GM18507 (cell line): Measurements from ENCODE around the gene GRIK2.

Source experiments
- DNase-seq: peaks from one replicate; pipeline ENCODE4 v3.0.0; 2011; ENCODE audit warnings: low read depth; ENCODE audit not compliant: insufficient read length; ENCODE audit errors: extremely low spot score
- FAIRE-seq: peaks from 2 replicates; lab custom pipeline; 2011; peaks lifted over from hg19 to GRCh38; lab: Jason Lieb, UNC

GRIK2 gene

GRCh38 chr6:101399616-101400162 is 6.2 kb downstream of the GRIK2 start:
- FAIRE-seq = no peak
- no peak for DNase-seq

DNA sequence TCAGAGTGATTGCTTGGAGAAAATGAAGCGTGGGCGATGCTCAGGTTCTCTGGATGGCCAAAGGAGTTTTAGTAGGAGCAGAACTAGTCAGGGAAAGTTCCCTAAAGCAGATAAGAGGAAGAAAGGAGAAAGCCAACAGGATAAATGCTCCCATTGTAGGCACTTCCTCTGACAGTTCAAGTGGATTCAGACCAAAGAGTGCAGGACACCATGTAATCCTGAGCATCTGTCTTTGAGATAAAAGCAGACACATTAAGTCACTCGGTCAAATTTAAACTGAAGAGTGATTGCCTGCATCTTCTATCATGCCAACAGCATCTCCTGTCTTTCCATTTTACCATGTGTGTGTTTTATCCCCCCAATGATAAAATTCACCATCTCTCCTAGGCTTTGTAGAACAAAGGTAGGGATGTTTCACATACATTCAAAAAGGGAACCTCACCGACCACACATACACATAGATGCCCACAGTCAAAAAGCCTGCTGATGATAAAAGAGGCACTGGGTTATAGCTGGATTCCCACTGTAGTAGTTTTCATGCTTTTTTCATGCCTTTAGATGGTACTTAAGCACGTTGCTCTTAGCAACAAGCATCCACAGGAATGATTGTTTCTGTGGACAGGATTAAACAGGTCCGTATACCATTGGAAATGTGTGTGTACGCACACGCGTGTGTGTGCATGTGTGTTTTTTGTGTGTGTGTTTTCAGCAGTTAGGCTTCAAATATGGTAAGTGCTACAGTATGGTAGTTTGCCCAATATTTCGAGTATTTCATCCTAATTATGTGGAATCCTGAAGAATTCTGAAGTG is 7.0 kb downstream of the GRIK2 start:
- FAIRE-seq (no peak), DNase-seq (no peak)

GRCh38 chr6:101401171-101401570 is 7.7 kb downstream of the GRIK2 start:
- FAIRE-seq (no peak), DNase-seq (no peak)

DNA sequence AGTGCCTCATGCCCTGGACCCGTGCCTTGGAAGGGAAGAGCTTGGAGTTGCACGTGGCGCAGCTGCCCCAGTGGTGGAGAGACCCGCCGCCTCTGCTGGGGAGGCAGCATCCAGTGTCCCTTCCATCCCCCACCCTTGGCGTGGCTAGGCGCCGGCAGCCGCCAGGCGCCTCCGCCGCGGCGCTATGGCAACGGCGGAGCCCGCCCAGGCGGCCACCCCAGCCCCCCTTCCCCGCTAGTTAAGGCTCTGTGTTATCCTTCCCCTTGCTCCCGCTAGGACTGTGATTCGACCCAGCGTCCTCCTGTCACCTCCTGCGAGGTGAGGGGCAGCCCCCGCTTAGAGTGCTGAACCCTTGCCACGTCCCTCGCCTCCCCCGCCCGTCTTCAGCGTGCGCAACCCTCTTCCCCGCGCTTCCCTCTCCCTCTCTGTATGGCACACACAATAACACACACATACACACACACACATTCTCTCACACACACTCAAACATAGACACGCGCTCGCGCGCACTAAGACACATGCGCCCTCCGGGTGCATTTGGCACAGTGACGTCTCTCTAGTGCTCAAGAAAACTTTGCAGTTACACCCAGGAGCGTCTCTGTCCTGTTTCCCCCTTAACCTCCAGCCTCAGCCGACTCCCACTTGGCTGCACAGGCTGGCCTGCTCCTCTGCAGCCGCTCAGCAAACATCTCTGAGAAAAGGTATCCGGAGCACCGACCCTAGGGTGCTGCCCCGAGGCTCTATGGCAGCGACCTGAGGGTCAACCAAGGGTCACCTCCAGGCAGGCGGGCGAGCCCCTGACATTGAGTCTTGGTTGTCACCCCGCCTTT is 8.5 kb downstream of the GRIK2 start:
- FAIRE-seq (no peak), DNase-seq (no peak)

- no peak for FAIRE-seq
These were observed 9.1 kb downstream of the GRIK2 start for GRCh38 chr6:101402622-101403031.

DNA sequence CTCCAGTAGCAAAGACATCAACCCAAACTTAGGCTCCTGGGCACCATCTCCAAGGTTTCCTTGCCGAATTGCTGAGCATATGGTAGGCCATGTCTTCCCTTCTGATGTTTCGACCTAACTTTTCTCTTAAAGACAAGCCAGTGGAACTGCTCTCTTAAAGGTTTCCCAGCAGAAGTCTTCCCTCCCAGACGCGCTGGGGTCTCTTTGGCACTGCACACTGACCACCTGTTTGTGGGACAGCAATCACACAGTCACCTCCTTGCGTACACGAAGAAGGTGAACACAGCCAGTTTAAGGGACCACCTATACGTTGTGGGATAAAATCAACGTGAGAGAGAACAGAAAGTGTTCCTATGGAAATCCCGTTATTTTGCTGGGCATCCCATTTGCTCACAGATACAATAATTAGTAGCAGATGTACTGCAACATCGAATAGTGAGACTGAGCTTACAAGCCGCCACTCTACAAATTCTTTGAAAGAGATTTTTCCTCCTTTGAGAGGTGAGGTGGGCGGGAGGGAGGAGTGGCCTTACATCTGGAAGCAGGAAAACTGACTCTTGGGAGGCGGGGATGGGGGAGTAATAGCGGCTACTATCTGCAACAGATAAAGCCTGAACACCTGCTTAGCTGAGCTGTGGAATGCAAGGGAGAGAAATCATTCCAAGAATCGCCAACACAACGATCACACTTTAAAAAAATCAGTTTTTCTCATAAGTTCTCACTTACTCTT is 9.9 kb downstream of the GRIK2 start:
- DNase-seq (no peak), FAIRE-seq (no peak)

More at GRCh38 chr6:101402622-101403031, 9.1 kb downstream of the GRIK2 start:
- no peak for DNase-seq

GRCh38 chr6:101404775-101405174 is 11.3 kb downstream of the GRIK2 start:
- no peak for DNase-seq
- FAIRE-seq = no peak

- FAIRE-seq (no peak), DNase-seq (no peak)
These were observed 20.3 kb downstream of the GRIK2 start for GRCh38 chr6:101413773-101414172.

DNA sequence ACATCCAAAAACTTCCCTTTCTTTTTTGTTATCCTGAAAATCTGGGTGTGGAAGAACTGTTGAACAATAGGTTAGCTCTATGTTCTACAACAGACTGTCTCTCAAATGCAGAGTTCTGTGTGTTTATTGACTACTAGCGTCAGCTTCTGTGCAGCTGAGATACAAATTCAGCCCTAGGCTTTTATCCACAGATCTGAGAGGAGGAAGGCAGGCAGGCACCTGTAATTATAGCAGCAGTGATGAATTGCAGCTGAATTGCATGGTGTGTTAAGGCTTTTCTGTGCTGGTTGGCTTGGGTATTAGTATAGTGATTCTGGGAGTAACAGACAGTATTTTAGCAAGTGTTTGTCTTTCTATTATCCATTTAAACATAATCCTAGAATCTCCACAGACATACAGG is 24.4 kb downstream of the GRIK2 start:
- FAIRE-seq (no peak), DNase-seq (no peak)

GRCh38 chr6:101422251-101422650 is 28.7 kb downstream of the GRIK2 start:
- FAIRE-seq (no peak), DNase-seq (no peak)

GRCh38 chr6:101422811-101423210 is 29.3 kb downstream of the GRIK2 start:
- no peak for FAIRE-seq

DNA sequence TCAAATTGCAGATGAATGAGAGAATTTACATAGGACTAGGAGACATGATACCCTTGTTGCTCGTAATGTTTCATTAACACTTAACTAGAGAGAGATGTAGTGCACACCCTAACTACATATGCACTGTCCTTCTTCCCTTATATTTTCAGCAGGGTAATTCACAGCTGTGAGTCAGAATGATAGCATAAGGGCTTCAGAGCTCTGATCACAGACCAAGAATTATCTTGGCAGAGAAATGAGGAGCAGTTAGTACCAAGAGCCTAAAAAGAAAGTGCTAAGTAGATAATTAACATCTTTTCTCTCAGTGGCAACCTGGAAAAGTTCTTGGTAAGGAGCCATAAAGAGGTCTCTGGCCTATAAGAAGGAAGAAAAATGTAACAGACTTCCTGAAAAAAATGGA is 35.8 kb downstream of the GRIK2 start:
- no peak for FAIRE-seq
- no peak for DNase-seq

More at GRCh38 chr6:101422811-101423210, 29.3 kb downstream of the GRIK2 start:
- DNase-seq = no peak

- FAIRE-seq = no peak
- no peak for DNase-seq
These were observed 36.3 kb downstream of the GRIK2 start for GRCh38 chr6:101429845-101430244.

DNA sequence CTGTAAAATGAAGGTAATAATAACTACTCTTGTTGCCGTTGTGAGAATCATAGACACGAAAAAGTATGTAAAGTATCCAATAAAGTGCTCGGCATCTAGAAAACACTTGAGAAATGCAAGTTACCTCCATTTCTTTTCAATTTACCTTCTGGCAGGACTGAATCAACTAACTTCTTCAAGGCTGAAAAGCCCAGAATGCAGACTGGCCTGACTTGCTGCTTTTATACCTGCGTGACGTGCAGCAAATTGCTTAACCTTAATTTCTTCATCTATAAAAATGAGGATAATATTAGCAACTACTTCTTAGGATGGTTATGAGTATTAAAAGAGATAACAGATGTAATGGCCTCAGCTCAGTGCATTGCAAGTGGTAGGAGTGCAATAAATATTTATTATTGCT is 39.6 kb downstream of the GRIK2 start:
- DNase-seq (no peak), FAIRE-seq (no peak)

- no peak for DNase-seq
- no peak for FAIRE-seq
These were observed 41.1 kb downstream of the GRIK2 start for GRCh38 chr6:101434601-101435000.

DNA sequence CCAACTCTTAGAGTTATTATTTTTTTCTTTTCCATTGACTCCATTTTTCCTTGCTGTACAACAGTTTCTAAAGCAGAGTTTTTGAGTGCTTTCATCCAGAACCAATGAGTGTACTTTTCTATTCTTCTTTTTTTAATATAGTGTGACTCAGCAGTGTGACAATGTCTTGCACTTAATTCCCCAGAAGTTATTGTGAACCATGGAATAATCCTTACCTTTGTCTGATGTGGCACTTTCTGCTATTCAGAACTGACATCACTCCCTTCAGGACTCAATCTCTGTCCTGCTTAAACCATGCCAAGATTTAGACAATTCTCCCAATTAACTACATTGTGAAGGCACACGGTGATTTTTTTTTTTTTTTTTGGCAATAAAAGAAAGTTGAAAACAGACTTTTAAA is 41.5 kb downstream of the GRIK2 start:
- FAIRE-seq = no peak
- DNase-seq = no peak

- no peak for DNase-seq
- FAIRE-seq = no peak
These were observed 46.3 kb downstream of the GRIK2 start for GRCh38 chr6:101439790-101440189.

GRCh38 chr6:101443315-101443714 is 49.8 kb downstream of the GRIK2 start:
- FAIRE-seq (no peak), DNase-seq (no peak)

GRCh38 chr6:101444717-101445116 is 51.2 kb downstream of the GRIK2 start:
- FAIRE-seq = no peak
- no peak for DNase-seq

DNA sequence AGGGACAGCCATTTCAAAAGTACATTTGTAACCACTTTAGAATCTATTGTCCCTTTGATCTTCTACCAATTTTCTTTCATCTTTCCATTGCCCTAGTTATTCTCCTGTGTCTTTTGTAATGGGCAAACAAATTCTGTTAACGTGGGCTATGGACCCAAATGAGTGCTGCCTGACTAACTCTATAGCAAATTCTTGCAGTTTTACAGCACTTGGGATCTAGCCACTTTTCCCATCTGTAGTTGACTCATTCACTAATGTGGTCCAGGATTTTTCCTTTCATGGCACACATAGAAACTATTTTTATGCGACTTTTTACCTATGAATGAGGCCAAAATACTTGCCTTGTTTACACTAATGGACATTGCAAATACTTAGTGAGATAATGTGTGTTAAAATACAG is 52.0 kb downstream of the GRIK2 start:
- no peak for FAIRE-seq

More for the DNA sequence above, 52.0 kb downstream of the GRIK2 start:
- DNase-seq = no peak
